Parathyroid adenoma (tissue), 2 donors: Measurements from ENCODE around the gene MYO3B.
A peak's percentile ranks its signal among the peaks of the same experiment; 100 is the strongest.

Experiments
- H2AFZ ChIP-seq: fragments of 300-600 bp; sonication (generic); one replicate; pipeline ENCODE4 v1.7.0; 2017; ENCODE audit warnings: antibody characterized with exemption, mild to moderate bottlenecking
- H3K27ac ChIP-seq: fragments of 300-600 bp; sonication (generic); one replicate; pipeline ENCODE4 v1.7.0; 2017
- H3K27me3 ChIP-seq: fragments of 300-600 bp; sonication (generic); one replicate; pipeline ENCODE4 v1.7.0; 2017; ENCODE audit warnings: low read length; ENCODE audit not compliant: control insufficient read depth, insufficient read depth
- H3K36me3 ChIP-seq: fragments of 300-600 bp; sonication (generic); one replicate; pipeline ENCODE4 v1.7.0; 2017; ENCODE audit warnings: low read length; ENCODE audit not compliant: control insufficient read depth, insufficient read depth
- H3K4me1 ChIP-seq: fragments of 300-600 bp; sonication (generic); one replicate; pipeline ENCODE4 v1.7.0; 2017; ENCODE audit warnings: control low read depth
- H3K4me2 ChIP-seq: fragments of 300-600 bp; sonication (generic); one replicate; pipeline ENCODE4 v1.7.0; 2017; ENCODE audit warnings: low read length
- H3K4me3 ChIP-seq: fragments of 300-600 bp; sonication (generic); one replicate; pipeline ENCODE4 v1.7.0; 2017; ENCODE audit warnings: low read depth, low read length
- H3K79me2 ChIP-seq: fragments of 300-600 bp; sonication (generic); one replicate; pipeline ENCODE4 v1.7.0; 2017; ENCODE audit warnings: control low read depth
- H3K9ac ChIP-seq: fragments of 300-600 bp; sonication (generic); one replicate; pipeline ENCODE4 v1.7.0; 2017; ENCODE audit warnings: mild to moderate bottlenecking
- H3K9me3 ChIP-seq: fragments of 300-600 bp; sonication (generic); one replicate; pipeline ENCODE4 v1.7.0; 2017; ENCODE audit warnings: low read length; ENCODE audit not compliant: control insufficient read depth
- TF ChIP-seq, protein P1 (sequence below): fragments of 300-600 bp; sonication (generic); IDR thresholded peaks from one replicate; pipeline ENCODE4 v1.7.0; 2017; ENCODE audit warnings: antibody characterized with exemption, mild to moderate bottlenecking
- donor health status: primary hyperparathyroidism.

MYO3B gene

GRCh38 chr2:170365686-170366085, 187.7 kb downstream of the MYO3B start:
- TF ChIP-seq, protein P1, sequence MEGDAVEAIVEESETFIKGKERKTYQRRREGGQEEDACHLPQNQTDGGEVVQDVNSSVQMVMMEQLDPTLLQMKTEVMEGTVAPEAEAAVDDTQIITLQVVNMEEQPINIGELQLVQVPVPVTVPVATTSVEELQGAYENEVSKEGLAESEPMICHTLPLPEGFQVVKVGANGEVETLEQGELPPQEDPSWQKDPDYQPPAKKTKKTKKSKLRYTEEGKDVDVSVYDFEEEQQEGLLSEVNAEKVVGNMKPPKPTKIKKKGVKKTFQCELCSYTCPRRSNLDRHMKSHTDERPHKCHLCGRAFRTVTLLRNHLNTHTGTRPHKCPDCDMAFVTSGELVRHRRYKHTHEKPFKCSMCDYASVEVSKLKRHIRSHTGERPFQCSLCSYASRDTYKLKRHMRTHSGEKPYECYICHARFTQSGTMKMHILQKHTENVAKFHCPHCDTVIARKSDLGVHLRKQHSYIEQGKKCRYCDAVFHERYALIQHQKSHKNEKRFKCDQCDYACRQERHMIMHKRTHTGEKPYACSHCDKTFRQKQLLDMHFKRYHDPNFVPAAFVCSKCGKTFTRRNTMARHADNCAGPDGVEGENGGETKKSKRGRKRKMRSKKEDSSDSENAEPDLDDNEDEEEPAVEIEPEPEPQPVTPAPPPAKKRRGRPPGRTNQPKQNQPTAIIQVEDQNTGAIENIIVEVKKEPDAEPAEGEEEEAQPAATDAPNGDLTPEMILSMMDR = no peak
- no peaks in the 10 kb centered on the region for H3K79me2 ChIP-seq
- H2AFZ ChIP-seq = no peak overlapping the region
- H3K36me3 ChIP-seq = no peaks in the 10 kb centered on the region
- H3K4me3 ChIP-seq = no peak overlapping the region
- H3K9me3 ChIP-seq = no peaks in the 10 kb centered on the region
- H3K27ac ChIP-seq = no peak overlapping the region
- no peak overlapping the region for H3K9ac ChIP-seq
- no peaks in the 10 kb centered on the region for H3K4me1 ChIP-seq
- H3K27me3 ChIP-seq = no peaks in the 10 kb centered on the region
- H3K4me2 ChIP-seq = no peak overlapping the region

DNA sequence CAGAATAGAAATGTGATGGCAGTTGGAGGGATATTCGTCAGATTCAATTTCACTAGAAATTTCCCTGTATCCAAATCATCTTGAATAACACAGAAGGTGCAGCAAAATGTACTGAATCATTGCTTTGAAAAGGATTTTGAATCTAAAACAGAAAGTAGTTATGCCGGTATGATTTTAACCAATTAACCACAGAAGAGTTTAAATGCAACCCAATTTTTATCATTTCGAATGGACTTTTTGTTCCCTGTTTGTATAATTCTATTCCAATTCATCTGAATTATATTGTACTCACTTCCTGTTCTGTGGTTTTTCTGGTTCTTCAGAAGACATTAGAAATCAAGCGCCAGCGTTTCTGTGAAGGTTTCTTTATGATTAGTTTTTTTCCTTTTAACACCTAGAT, 190.4 kb downstream of the MYO3B start:
- Histone ChIP-seq H3K79me2 (no peaks in the 10 kb centered on the region), H3K9ac (no peak overlapping the region), H3K36me3 (no peaks in the 10 kb centered on the region), H3K4me2 (no peak overlapping the region), H3K4me1 (no peaks in the 10 kb centered on the region), H2AFZ (no peak overlapping the region), H3K27ac (no peak overlapping the region), H3K9me3 (no peaks in the 10 kb centered on the region), H3K27me3 (no peaks in the 10 kb centered on the region), H3K4me3 (no peak overlapping the region)
- TF ChIP-seq, protein P1 = no peak

GRCh38 chr2:170369228-170369627, 191.3 kb downstream of the MYO3B start:
- Histone ChIP-seq H3K27me3 (no peaks in the 10 kb centered on the region), H3K4me3 (no peak overlapping the region)

DNA sequence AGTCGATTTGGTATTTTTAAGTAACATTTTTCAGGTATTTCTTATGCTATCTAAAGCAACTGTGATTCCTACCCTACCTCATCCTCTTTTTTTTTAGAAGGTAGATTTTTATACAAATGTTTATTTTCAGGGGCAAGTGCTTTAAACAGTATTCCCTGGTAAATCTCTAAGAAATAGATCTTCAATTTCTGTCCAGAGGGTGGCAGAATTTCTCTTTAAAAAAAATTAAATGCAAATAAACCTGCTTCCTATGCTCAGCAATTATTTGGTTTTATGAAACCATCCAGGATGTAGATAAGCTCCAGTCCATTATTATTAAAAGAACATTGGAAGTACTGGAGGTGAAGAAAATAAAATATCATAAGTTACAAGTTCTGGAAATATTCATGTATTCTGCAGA, 191.9 kb downstream of the MYO3B start:
- no peak overlapping the region for H3K27ac ChIP-seq
- H3K9me3 ChIP-seq = no peaks in the 10 kb centered on the region
- H3K79me2 ChIP-seq = no peaks in the 10 kb centered on the region
- H3K36me3 ChIP-seq = no peaks in the 10 kb centered on the region
- no peak overlapping the region for H3K9ac ChIP-seq
- TF ChIP-seq, protein P1 = peak; percentile 14
- no peak overlapping the region for H3K4me3 ChIP-seq
- H3K27me3 ChIP-seq = no peaks in the 10 kb centered on the region
- no peak overlapping the region for H3K4me2 ChIP-seq
- no peak overlapping the region for H2AFZ ChIP-seq
- no peaks in the 10 kb centered on the region for H3K4me1 ChIP-seq

More at GRCh38 chr2:170369228-170369627, 191.3 kb downstream of the MYO3B start:
- Histone ChIP-seq H3K4me2 (no peak overlapping the region), H3K79me2 (no peaks in the 10 kb centered on the region), H3K4me1 (no peaks in the 10 kb centered on the region), H2AFZ (no peak overlapping the region), H3K36me3 (no peaks in the 10 kb centered on the region), H3K9ac (no peak overlapping the region), H3K27ac (no peak overlapping the region), H3K9me3 (no peaks in the 10 kb centered on the region)
- TF ChIP-seq, protein P1 = no peak

GRCh38 chr2:170371231-170371998, 193.5 kb downstream of the MYO3B start:
- H3K27ac ChIP-seq = no peak overlapping the region
- H3K9me3 ChIP-seq = no peaks in the 10 kb centered on the region
- TF ChIP-seq, protein P1 = no peak
- no peak overlapping the region for H2AFZ ChIP-seq
- H3K4me2 ChIP-seq = no peak overlapping the region
- H3K4me3 ChIP-seq = no peak overlapping the region
- H3K4me1 ChIP-seq = peaks cover 2% of the 10 kb centered on the region
- H3K9ac ChIP-seq = no peak overlapping the region
- no peaks in the 10 kb centered on the region for H3K27me3 ChIP-seq
- no peaks in the 10 kb centered on the region for H3K79me2 ChIP-seq
- H3K36me3 ChIP-seq = no peaks in the 10 kb centered on the region
